ENCODE results near the gene ASB16. TPM values are rescaled to one million over a fixed set of nuclear protein-coding genes. Genes with fewer than 3 reads are reported as not detected.

The ASB16 gene
- total and polyA plus RNA-seq, 10 of the 15 experiments (the other 5 are each of a cell fraction or from before 2014, with no cell fraction given): 0.07 to 1.1 (median 0.44) TPM; not detected in 5

DNA sequence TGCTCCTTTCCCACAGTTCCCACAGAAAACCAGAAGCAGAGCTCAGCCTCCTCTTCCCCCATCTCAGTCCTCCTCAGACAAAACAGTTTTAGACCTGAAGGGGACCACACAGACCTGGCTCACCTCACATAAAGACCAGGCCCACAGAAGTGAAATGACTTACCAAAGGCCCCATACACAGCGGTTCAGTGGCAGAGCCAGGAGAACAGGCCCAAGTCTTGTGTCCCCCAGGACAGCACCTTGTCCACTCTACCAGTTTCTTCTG lies 43.7 kb downstream of the ASB16 start:
- TF ChIP-seq MTA3 (IDR thresholded peaks at IDR 0.05; ENCODE audit: borderline replicate concordance, low read length) (no peak), ZNF384 (IDR thresholded peaks at IDR 0.05; ENCODE audit: borderline replicate concordance, low read depth, low read length) (no peak), CEBPZ (IDR thresholded peaks at IDR 0.05; ENCODE audit: low read depth, low read length) (no peak), RB1 (IDR thresholded peaks at IDR 0.05; ENCODE audit: borderline replicate concordance) (no peak), POLR2AphosphoS5 (IDR thresholded peaks at IDR 0.05; ENCODE audit: low read length) (no peak), ASH2L (IDR thresholded peaks at IDR 0.05; ENCODE audit: borderline replicate concordance, low read depth) (no peak), NR2C2 (IDR thresholded peaks at IDR 0.05; ENCODE audit: borderline replicate concordance, control insufficient read depth, insufficient read length, low read depth) (no peak), E4F1 (IDR thresholded peaks at IDR 0.05; ENCODE audit: borderline replicate concordance, partially characterized antibody) (no peak), SMARCA5 (IDR thresholded peaks at IDR 0.05) (no peak), LARP7 (IDR thresholded peaks at IDR 0.05) (no peak), HDAC6 (IDR thresholded peaks at IDR 0.05; ENCODE audit: unreplicated experiment) (no peak), EED (IDR thresholded peaks at IDR 0.05; ENCODE audit: low read depth) (no peak)
- in situ Hi-C loops (cut with MboI): loop anchor here (25.0 kb wide), 1 partner anchor 298 kb away; the partner anchor contains the start of gene GPATCH8
- peaks cover 34 to 49% of the 10 kb centered on the region in 2 experiments for H3K36me3 ChIP-seq (ENCODE audit: control insufficient read depth in 2 of 2, insufficient read depth in 2 of 2, low read length in 1 of 2)
- ChIA-PET POLR2A (interaction anchor here (0.5 to 1.2 kb wide), 2 partner anchors 113 to 288 kb away, joined by 3 read pairs; no protein-coding TSS in a partner anchor), CTCF (interaction anchor here (1.0 to 2.2 kb wide), 3 partner anchors 10 to 131 kb away, joined by 3 to 7 read pairs (median 4); partner anchors contain the start of gene GRN), SMC1A (ENCODE audit: uncharacterized antibody, unreplicated experiment) (no interaction called here), RAD21 (ENCODE audit: unreplicated experiment) (no interaction called here)
- FAIRE-seq (no peak), ATAC-seq (no peak), DNase-seq (ENCODE audit: low read depth, low spot score) (no peak)
- intact Hi-C loops (cut with micrococcal nuclease; ENCODE audit: unreplicated experiment): loop anchor here (10.0 kb wide), 1 partner anchor 291 kb away; the partner anchor contains the start of gene GPATCH8
- H4K20me1 ChIP-seq (ENCODE audit: control insufficient read depth, insufficient read depth): peaks cover 2% of the 10 kb centered on the region; the same call in 1 of the 2 replicates
- no peak overlapping the region for H3K9ac ChIP-seq (ENCODE audit: control insufficient read depth, insufficient read depth, low read length)
- H3K4me3 ChIP-seq: no peak overlapping the region
- BruUV-seq (replicated peaks): no TSS peak
- peaks cover 46% of the 10 kb centered on the region for H3K79me2 ChIP-seq (ENCODE audit: control insufficient read depth, insufficient read depth, low read length)
- no peak overlapping the region for H2AFZ ChIP-seq (ENCODE audit: control insufficient read depth, low read depth, low read length)
- H3K9me3 ChIP-seq (replicated peaks; ENCODE audit: control insufficient read depth, insufficient read depth, low read length): no peaks in the 10 kb centered on the region
- 96% methylated on average over 1 of the region's 1 CpG for WGBS (ENCODE audit: insufficient coverage, insufficient replicate concordance, low lambda C conversion rate, missing lambda C conversion rate)
- H3K27ac ChIP-seq (ENCODE audit: control insufficient read depth, insufficient read depth): no peak overlapping the region
- H3K4me2 ChIP-seq (ENCODE audit: control insufficient read depth, insufficient read depth): no peak overlapping the region
- no peaks in the 10 kb centered on the region for H3K27me3 ChIP-seq (replicated peaks in 1 of 2; ENCODE audit: control insufficient read depth in 2 of 2, insufficient read depth in 2 of 2, low read length in 1 of 2)
- H3K4me1 ChIP-seq (ENCODE audit: control insufficient read depth, insufficient read depth, low read length): peaks cover 34% of the 10 kb centered on the region
